HCT116 (cell line): ENCODE results near the gene SGPP2. TPM values are rescaled to one million over a fixed set of nuclear protein-coding genes. Genes with fewer than 3 reads are reported as not detected.

Experiments used
- ATAC-seq: fragments of 200-7000 bp; cut with Tn5 transposase; 2 replicates; pipeline ENCODE4 v1.9.1; 2020; ENCODE audit warnings: mild to moderate bottlenecking, moderate library complexity
- BruUV-seq: library from RNA; stranded (reverse); fragments of 400-500 nt; replicated peaks from 2 replicates; lab custom pipeline; 2021; lab: Mats Ljungman, UMichigan
- CTCF ChIA-PET: fragments of 300-600 bp; sonication (Branson Sonifier 250); formaldehyde crosslinking; loops from one replicate; lab custom pipeline; 2021; ENCODE audit warnings: antibody characterized with exemption; lab: Charles Lee
- POLR2A ChIA-PET: fragments of 300-600, 350-600 bp; sonication (Branson Sonifier 250); formaldehyde crosslinking; loops from one replicate; lab custom pipeline; 2021; ENCODE audit warnings: antibody characterized with exemption; lab: Charles Lee
- RAD21 ChIA-PET, 2 experiments: fragments of 300-600 bp; sonication (Branson Sonifier 250); formaldehyde crosslinking; loops; one replicate each; lab custom pipeline; 2023; ENCODE audit warnings: low total read pairs in 2 of 2; ENCODE audit not compliant: uncharacterized antibody in 2 of 2, unreplicated experiment in 2 of 2, low non-redundant PET in 1 of 2; lab: Charles Lee
- DNase-seq: peaks from one replicate; pipeline ENCODE4 v3.0.0-alpha.2; 2010; ENCODE audit warnings: low read depth, low spot score
- H2AFZ ChIP-seq: fragments of 200-600 bp; shearing (Covaris generic), sonication (generic); 2 replicates; pipeline ENCODE4 v1.6.1; 2017; ENCODE audit warnings: low read depth, mixed run types, mixed read lengths, antibody characterized with exemption, low read length; ENCODE audit not compliant: poor library complexity, severe bottlenecking
- H3K27ac ChIP-seq: 2 replicates; pipeline ENCODE4 v1.5.1; 2012; ENCODE audit warnings: low read depth, low read length
- H3K27me3 ChIP-seq: fragments of 200-600 bp; sonication (generic); 2 replicates; pipeline ENCODE4 v1.6.1; 2016; ENCODE audit warnings: mixed run types, low read length, mixed read lengths; ENCODE audit not compliant: insufficient read depth
- H3K36me3 ChIP-seq, 2 experiments: fragments of 200-500 bp in 1 of 2; fragments of 200-600 bp in 1 of 2; sonication (Bioruptor generic) in 1 of 2; sonication (generic) in 1 of 2; 2 replicates each; pipeline versions ENCODE4 v1.5.1 to v1.6.1; 2014 to 2016; ENCODE audit warnings: low read length in 2 of 2, inconsistent platforms in 1 of 2, mixed read lengths in 1 of 2, mixed run types in 1 of 2; ENCODE audit not compliant: insufficient read depth in 2 of 2, control insufficient read depth in 1 of 2
- H3K4me1 ChIP-seq, 2 experiments: fragments of 200-600 bp in 1 of 2; sonication (generic) in 1 of 2; 2 replicates each; pipeline versions ENCODE4 v1.5.1 to v1.6.1; 2012 to 2017; ENCODE audit warnings: low read length in 2 of 2, inconsistent platforms in 1 of 2, mild to moderate bottlenecking in 1 of 2, mixed read lengths in 1 of 2, mixed run types in 1 of 2, moderate library complexity in 1 of 2; ENCODE audit not compliant: insufficient read depth in 2 of 2, control insufficient read depth in 1 of 2
- H3K4me2 ChIP-seq: fragments of 200-600 bp; sonication (generic); 2 replicates; pipeline ENCODE4 v1.6.1; 2017; ENCODE audit warnings: mixed run types, low read length, mixed read lengths
- H3K4me3 ChIP-seq, 2 experiments: fragments of 200-600 bp in 1 of 2; sonication (generic) in 1 of 2; replicated peaks in 1 of 2; 2 replicates each; pipeline ENCODE4 v1.5.1; 2011 to 2016; ENCODE audit warnings: low read length in 2 of 2, control low read depth in 1 of 2, low read depth in 1 of 2, mild to moderate bottlenecking in 1 of 2, mixed read lengths in 1 of 2, mixed run types in 1 of 2
- H3K79me2 ChIP-seq: fragments of 200-600 bp; sonication (generic); 2 replicates; pipeline ENCODE4 v1.6.1; 2017; ENCODE audit warnings: mild to moderate bottlenecking, mixed run types, low read length, moderate library complexity, mixed read lengths; ENCODE audit not compliant: insufficient read depth
- H3K9ac ChIP-seq: fragments of 200-600 bp; sonication (generic); 2 replicates; pipeline ENCODE4 v1.6.1; 2016; ENCODE audit warnings: low read length, mixed read lengths
- H3K9me2 ChIP-seq: fragments of 200-600 bp; sonication (generic), shearing (Covaris generic); 2 replicates; pipeline ENCODE4 v1.6.1; 2017; ENCODE audit warnings: mixed run types, mild to moderate bottlenecking, moderate library complexity; ENCODE audit not compliant: insufficient read depth
- H3K9me3 ChIP-seq, 2 experiments: fragments of 200-500 bp in 1 of 2; fragments of 200-600 bp in 1 of 2; sonication (Bioruptor generic) in 1 of 2; sonication (generic) in 1 of 2; 2 replicates each; pipeline ENCODE4 v1.6.1; 2014 to 2017; ENCODE audit warnings: low read length in 2 of 2, mixed read lengths in 2 of 2, inconsistent platforms in 1 of 2, low read depth in 1 of 2, mild to moderate bottlenecking in 1 of 2, mixed run types in 1 of 2, moderate library complexity in 1 of 2; ENCODE audit not compliant: control insufficient read depth in 1 of 2, insufficient read depth in 1 of 2
- H4K20me1 ChIP-seq: fragments of 200-600 bp; sonication (generic), shearing (Covaris generic); 2 replicates; pipeline ENCODE4 v1.6.1; 2017; ENCODE audit warnings: mixed run types, mild to moderate bottlenecking, moderate library complexity; ENCODE audit not compliant: insufficient read depth
- ATF3 ChIP-seq: IDR thresholded peaks from 2 replicates; pipeline ENCODE4 v1.6.1; 2012
- EZH2 ChIP-seq: fragments of 200-600 bp; sonication (generic); IDR thresholded peaks from 2 replicates; pipeline ENCODE4 v1.6.1; 2017; ENCODE audit warnings: antibody characterized with exemption, mixed run types
- FOSL1 ChIP-seq: IDR thresholded peaks from 2 replicates; pipeline ENCODE4 v1.6.1; 2012; ENCODE audit warnings: low read depth
- JUND ChIP-seq: IDR thresholded peaks from 2 replicates; pipeline ENCODE4 v1.6.1; 2012
- MAX ChIP-seq: IDR thresholded peaks from 2 replicates; pipeline ENCODE4 v1.6.1; 2012
- REST ChIP-seq: IDR thresholded peaks from 2 replicates; pipeline ENCODE4 v1.6.1; 2012; ENCODE audit warnings: low read depth
- SP1 ChIP-seq: IDR thresholded peaks from 2 replicates; pipeline ENCODE4 v1.6.1; 2012; ENCODE audit warnings: low read depth
- ZFX ChIP-seq: fragments of 450-650 bp; IDR thresholded peaks from 2 replicates; pipeline ENCODE4 v1.6.1; 2017
- ZNF274 ChIP-seq: fragments of 200-500 bp; sonication (Bioruptor generic); IDR thresholded peaks from 2 replicates; pipeline ENCODE4 v1.6.1; 2014; ENCODE audit warnings: mild to moderate bottlenecking, low read depth, low read length, inconsistent platforms
- intact Hi-C: fragments of 100-400 bp; cut with micrococcal nuclease; formaldehyde crosslinking; loops from 2 replicates; pipeline ENCODE4 v1.10.0; 2022
- total RNA-seq: library from RNA; stranded (reverse); gene quantifications from one replicate; pipeline ENCODE4 v1.2.1, GENCODE V29; 2021; ENCODE audit not compliant: unreplicated experiment

The SGPP2 gene
- total RNA-seq, 1 experiment from 2014 or later = 1.6 TPM

DNA sequence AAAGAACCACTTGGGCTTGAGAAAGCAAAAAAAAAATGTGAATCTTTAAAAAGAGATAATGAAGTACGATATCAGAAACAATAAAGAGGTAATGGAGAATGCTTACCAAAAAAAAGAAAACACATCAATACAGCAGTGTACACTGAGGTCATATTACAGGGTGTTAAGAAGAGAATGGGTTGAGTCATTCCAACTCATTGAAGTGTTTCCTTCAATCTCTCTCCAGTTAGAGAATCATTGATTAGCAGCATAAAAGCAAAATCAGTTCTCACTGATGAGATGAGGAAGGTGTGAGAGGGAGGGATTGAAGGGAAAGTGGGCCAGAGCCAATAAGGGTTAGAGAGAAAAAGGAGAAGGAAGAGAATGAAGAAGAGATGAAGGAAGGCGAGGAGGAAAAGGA, 43.9 kb upstream of the SGPP2 start:
- Histone ChIP-seq H3K4me3 (no peak overlapping the region), H3K9ac (no peak overlapping the region), H2AFZ (no peak overlapping the region), H3K36me3 (no peaks in the 10 kb centered on the region), H3K9me2 (no peaks in the 10 kb centered on the region), H3K79me2 (no peaks in the 10 kb centered on the region), H3K9me3 (no peaks in the 10 kb centered on the region), H3K27me3 (0 out of 2 replicates have a peak, but pooled peaks cover 15% of the 10 kb centered on the region), H4K20me1 (no peaks in the 10 kb centered on the region), H3K4me1 (no peaks in the 10 kb centered on the region), H3K27ac (no peak overlapping the region), H3K4me2 (no peak overlapping the region)
- CTCF ChIA-PET = no interaction called here
- POLR2A ChIA-PET = no interaction called here
- no peak for TF ChIP-seq ZFX
- intact Hi-C loops = no loop called here
- DNase-seq (no peak), ATAC-seq (no peak)
- no TSS peak for BruUV-seq
- RAD21 ChIA-PET = no interaction called here

- H3K9me3 ChIP-seq = no peaks in the 10 kb centered on the region
- intact Hi-C loops = no loop called here
- CTCF ChIA-PET = no interaction called here
Observed at GRCh38 chr2:222381566-222381965, 42.8 kb upstream of the SGPP2 start.

GRCh38 chr2:222383255-222383654, 41.1 kb upstream of the SGPP2 start:
- CTCF ChIA-PET = no interaction called here
- Histone ChIP-seq H3K9ac (no peak overlapping the region), H3K27ac (no peak overlapping the region), H3K36me3 (no peaks in the 10 kb centered on the region), H3K79me2 (no peaks in the 10 kb centered on the region), H3K9me3 (no peaks in the 10 kb centered on the region), H3K4me2 (no peak overlapping the region), H2AFZ (no peak overlapping the region), H3K9me2 (no peaks in the 10 kb centered on the region), H4K20me1 (no peaks in the 10 kb centered on the region), H3K4me1 (no peaks in the 10 kb centered on the region), H3K27me3 (0 out of 2 replicates have a peak, but pooled peaks cover 14% of the 10 kb centered on the region), H3K4me3 (no peak overlapping the region)
- ATAC-seq (no peak), DNase-seq (no peak)
- intact Hi-C loops = no loop called here
- BruUV-seq = no TSS peak
- RAD21 ChIA-PET = no interaction called here
- POLR2A ChIA-PET = no interaction called here
- TF ChIP-seq REST (no peak), JUND (no peak), MAX (no peak), ZNF274 (no peak), ATF3 (no peak), SP1 (no peak), EZH2 (no peak)

More at GRCh38 chr2:222381566-222381965, 42.8 kb upstream of the SGPP2 start:
- no peak for ATAC-seq
- RAD21 ChIA-PET = no interaction called here
- Histone ChIP-seq H3K27ac (no peak overlapping the region), H2AFZ (no peak overlapping the region), H3K4me1 (no peaks in the 10 kb centered on the region)
- TF ChIP-seq FOSL1 = no peak
- TF ChIP-seq, all 23 proteins: peak for 0
- H3K9me2 ChIP-seq = no peaks in the 10 kb centered on the region
- no TSS peak for BruUV-seq
- no peak for DNase-seq
- no peak overlapping the region for H3K9ac ChIP-seq
- no peak overlapping the region for H3K4me2 ChIP-seq
- H4K20me1 ChIP-seq = no peaks in the 10 kb centered on the region
- POLR2A ChIA-PET = no interaction called here
- no peaks in the 10 kb centered on the region for H3K36me3 ChIP-seq
- H3K4me3 ChIP-seq = no peak overlapping the region
- H3K27me3 ChIP-seq = 0 out of 2 replicates have a peak, but pooled peaks cover 15% of the 10 kb centered on the region
- H3K79me2 ChIP-seq = no peaks in the 10 kb centered on the region
